ENCODE data around the gene ATP13A5. TPM values are rescaled to one million over a fixed set of nuclear protein-coding genes. Genes with fewer than 3 reads are reported as not detected.

ATP13A5 gene
- total and polyA plus RNA-seq, 2 experiments from 2014 or later, result not detected

- Mint-ChIP-seq H3K36me3 (ENCODE audit: low read depth) (no peaks in the 10 kb centered on the region; the same call in 2 of the 3 replicates), H3K27me3 (ENCODE audit: insufficient read depth, low read depth, poor library complexity) (peaks cover 2% of the 10 kb centered on the region), H3K9me3 (no peaks in the 10 kb centered on the region), H3K4me1 (peaks cover 14% of the 10 kb centered on the region), H3K27ac (no peak overlapping the region), H3K4me3 (no peak overlapping the region)
- Histone ChIP-seq H3K4me2 (no peak overlapping the region), H3F3A (replicated peaks; ENCODE audit: low read depth) (no peaks in the 10 kb centered on the region), H3K79me2 (replicated peaks; ENCODE audit: insufficient read depth) (no peaks in the 10 kb centered on the region), H3K9me2 (ENCODE audit: insufficient read depth) (peaks cover 15% of the 10 kb centered on the region), H2AFZ (no peak overlapping the region), H3K27ac (ENCODE audit: low read depth) (no peak overlapping the region), H3K4me3 (no peak overlapping the region), H3K27me3 (ENCODE audit: insufficient read depth) (no peaks in the 10 kb centered on the region), H4K20me1 (replicated peaks; ENCODE audit: insufficient read depth) (no peaks in the 10 kb centered on the region), H3K36me3 (ENCODE audit: insufficient read depth) (no peaks in the 10 kb centered on the region), H3K4me1 (ENCODE audit: insufficient read depth) (peaks cover 14% of the 10 kb centered on the region)
- TF ChIP-seq POLR2AphosphoS5 (IDR thresholded peaks at IDR 0.05; ENCODE audit: low read depth) (no peak), STAT1 (IDR thresholded peaks at IDR 0.05; ENCODE audit: unreplicated experiment) (no peak), CTCF (conservative IDR thresholded peaks at IDR 0.05; ENCODE audit: low read depth in 2 of 2) (no peak), NANOG (IDR thresholded peaks at IDR 0.05; ENCODE audit: borderline replicate concordance) (no peak), EZH2 (IDR thresholded peaks at IDR 0.05; ENCODE audit: low read depth, unreplicated experiment) (no peak), ETS1 (IDR thresholded peaks at IDR 0.05) (no peak), EZH2phosphoT487 (IDR thresholded peaks at IDR 0.05; ENCODE audit: unreplicated experiment) (no peak), REST (IDR thresholded peaks at IDR 0.05; ENCODE audit: unreplicated experiment) (no peak), CREB1 (CRISPR knock-in tag; IDR thresholded peaks at IDR 0.05; ENCODE audit: low read depth) (no peak)
- DNase-seq (ENCODE audit: low spot score), result no peak
- ATAC-seq, result no peak
Measured at GRCh38 chr3:193377591-193377990, 962 bp downstream of the ATP13A5 start.

- Mint-ChIP-seq H3K4me1 (peaks cover 14% of the 10 kb centered on the region), H3K9me3 (no peaks in the 10 kb centered on the region), H3K27me3 (ENCODE audit: insufficient read depth, low read depth, poor library complexity) (peaks cover 2% of the 10 kb centered on the region), H3K36me3 (ENCODE audit: low read depth) (no peaks in the 10 kb centered on the region), H3K4me3 (no peak overlapping the region), H3K27ac (no peak overlapping the region)
- DNase-seq (ENCODE audit: low spot score), result no peak
- Histone ChIP-seq H3K9me2 (ENCODE audit: insufficient read depth) (peaks cover 6% of the 10 kb centered on the region; the same call in 1 of the 2 replicates), H3K4me1 (ENCODE audit: insufficient read depth) (peaks cover 14% of the 10 kb centered on the region), H3K79me2 (replicated peaks; ENCODE audit: insufficient read depth) (no peaks in the 10 kb centered on the region), H4K20me1 (replicated peaks; ENCODE audit: insufficient read depth) (no peaks in the 10 kb centered on the region), H3F3A (replicated peaks; ENCODE audit: low read depth) (no peaks in the 10 kb centered on the region), H3K27ac (ENCODE audit: low read depth) (no peak overlapping the region), H3K4me3 (no peak overlapping the region), H3K4me2 (no peak overlapping the region), H2AFZ (no peak overlapping the region), H3K27me3 (ENCODE audit: insufficient read depth) (no peaks in the 10 kb centered on the region), H3K36me3 (ENCODE audit: insufficient read depth) (no peaks in the 10 kb centered on the region)
- ATAC-seq, result no peak
- TF ChIP-seq ZNF462 (CRISPR knock-in tag; IDR thresholded peaks at IDR 0.05), result no peak
Measured at GRCh38 chr3:193375614-193376013, 2.9 kb downstream of the ATP13A5 start.
